Measurements from ENCODE around the gene ABCB11. TPM values are rescaled to one million over a fixed set of nuclear protein-coding genes. Genes with fewer than 3 reads are reported as not detected.

Gene ABCB11
- total RNA-seq, 1 experiment from 2014 or later = 0.12 TPM

DNA sequence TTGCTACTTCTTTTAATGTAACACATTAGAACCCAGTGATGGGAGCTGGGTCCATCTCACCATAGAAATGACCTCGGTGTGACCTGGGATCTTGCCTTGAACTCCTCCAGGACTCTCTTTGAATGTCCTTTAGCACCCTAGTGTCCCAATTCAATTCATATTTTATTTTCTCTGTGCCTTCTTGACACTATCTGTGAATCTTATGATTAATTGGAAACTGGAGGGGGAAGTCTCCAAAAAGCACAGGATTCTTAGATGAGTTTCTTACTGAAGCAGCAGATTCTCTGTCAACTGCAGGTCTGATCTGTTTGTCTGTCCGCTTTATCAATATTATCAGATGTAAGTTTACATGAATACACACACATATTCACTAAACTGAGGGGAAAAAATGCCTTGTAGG lies 38.7 kb upstream of the ABCB11 start (continued):
- TF ChIP-seq, protein P1, sequence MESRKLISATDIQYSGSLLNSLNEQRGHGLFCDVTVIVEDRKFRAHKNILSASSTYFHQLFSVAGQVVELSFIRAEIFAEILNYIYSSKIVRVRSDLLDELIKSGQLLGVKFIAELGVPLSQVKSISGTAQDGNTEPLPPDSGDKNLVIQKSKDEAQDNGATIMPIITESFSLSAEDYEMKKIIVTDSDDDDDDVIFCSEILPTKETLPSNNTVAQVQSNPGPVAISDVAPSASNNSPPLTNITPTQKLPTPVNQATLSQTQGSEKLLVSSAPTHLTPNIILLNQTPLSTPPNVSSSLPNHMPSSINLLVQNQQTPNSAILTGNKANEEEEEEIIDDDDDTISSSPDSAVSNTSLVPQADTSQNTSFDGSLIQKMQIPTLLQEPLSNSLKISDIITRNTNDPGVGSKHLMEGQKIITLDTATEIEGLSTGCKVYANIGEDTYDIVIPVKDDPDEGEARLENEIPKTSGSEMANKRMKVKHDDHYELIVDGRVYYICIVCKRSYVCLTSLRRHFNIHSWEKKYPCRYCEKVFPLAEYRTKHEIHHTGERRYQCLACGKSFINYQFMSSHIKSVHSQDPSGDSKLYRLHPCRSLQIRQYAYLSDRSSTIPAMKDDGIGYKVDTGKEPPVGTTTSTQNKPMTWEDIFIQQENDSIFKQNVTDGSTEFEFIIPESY (IDR thresholded peaks at IDR 0.05; ENCODE audit: extremely low read depth, insufficient replicate concordance, low read length) = no peak

DNA sequence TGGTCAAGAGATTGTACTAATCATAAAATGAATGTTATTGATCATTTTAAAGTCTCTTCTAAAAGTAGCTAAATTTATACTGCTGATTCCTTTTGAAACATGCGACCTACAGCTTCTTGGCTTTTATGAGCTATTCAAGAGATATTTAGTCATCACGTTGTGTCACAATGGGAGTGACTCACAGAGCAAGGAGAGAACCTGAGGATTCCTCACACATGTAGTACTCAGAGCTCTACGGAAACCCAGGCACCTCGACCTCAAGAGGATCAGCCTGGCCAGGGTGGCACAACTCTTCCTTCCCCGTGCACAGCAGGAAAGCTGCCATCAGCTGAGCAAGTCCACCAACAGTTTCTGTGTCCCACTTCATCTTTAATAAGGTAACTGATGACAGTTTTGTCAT lies 38.2 kb upstream of the ABCB11 start, which contains the start of gene DHRS9:
TSS of gene DHRS9 (plus strand) at position 223 of the 400 bp plus-strand sequence. CDS start 12,019 bp downstream, outside the sequence.
- ChIA-PET POLR2A (interaction anchor here (1.0 kb wide), 1 partner anchor 9 kb away, joined by 3 read pairs; no protein-coding TSS in a partner anchor), CTCF (no interaction called here), RAD21 (ENCODE audit: low non-redundant PET in 1 of 2, low total read pairs in 2 of 2, uncharacterized antibody in 2 of 2, unreplicated experiment in 2 of 2) (no interaction called here)
- Histone ChIP-seq H4K20me1 (ENCODE audit: insufficient read depth) (no peaks in the 10 kb centered on the region), H3K36me3 (ENCODE audit: control insufficient read depth in 1 of 2, insufficient read depth in 2 of 2, low read length in 2 of 2) (no peaks in the 10 kb centered on the region), H3K79me2 (ENCODE audit: insufficient read depth, low read length) (no peaks in the 10 kb centered on the region), H3K9me3 (ENCODE audit: control insufficient read depth in 1 of 2, insufficient read depth in 1 of 2, low read depth in 1 of 2, low read length in 2 of 2) (no peaks in the 10 kb centered on the region), H3K4me2 (ENCODE audit: low read length) (peak within 1 kb of the TSS; percentile 56), H3K27me3 (ENCODE audit: insufficient read depth, low read length) (no peaks in the 10 kb centered on the region), H3K27ac (ENCODE audit: low read depth, low read length) (no peak within 1 kb of the TSS), H3K9me2 (ENCODE audit: insufficient read depth) (no peaks in the 10 kb centered on the region), H3K4me3 (replicated peaks in 1 of 2; ENCODE audit: low read depth in 1 of 2, low read length in 2 of 2) (no peak within 1 kb of the TSS), H3K9ac (ENCODE audit: low read length) (no peak within 1 kb of the TSS), H3K4me1 (ENCODE audit: control insufficient read depth in 1 of 2, insufficient read depth in 2 of 2, low read length in 2 of 2) (peaks cover 3 to 17% of the 10 kb centered on the region in 2 experiments; a peak in 3 of 4 replicates), H2AFZ (ENCODE audit: low read depth, low read length, poor library complexity, severe bottlenecking) (peak within 1 kb of the TSS; percentile 78)
- intact Hi-C loops (cut with micrococcal nuclease) = no loop called here
- DNase-seq (ENCODE audit: low read depth, low spot score) (peak; percentile 79), ATAC-seq (peak; percentile 96)
- BruUV-seq (replicated peaks) = no TSS peak
- TF ChIP-seq RAD21 (IDR thresholded peaks at IDR 0.05; ENCODE audit: low read depth) = no peak
- TF ChIP-seq MAX (IDR thresholded peaks at IDR 0.05) = peak; percentile 72
- TF ChIP-seq TCF7L2 (IDR thresholded peaks at IDR 0.05; ENCODE audit: borderline replicate concordance, extremely low read depth, insufficient read depth, insufficient read length) = no peak
- TF ChIP-seq SRF (IDR thresholded peaks at IDR 0.05; ENCODE audit: low read depth) = 0 out of 2 replicates have a peak, but pooled peaks have one; percentile 4
- TF ChIP-seq CBX3 (IDR thresholded peaks at IDR 0.05; ENCODE audit: low read depth) = 0 out of 2 replicates have a peak, but pooled peaks have one; percentile 68
- peak; percentile 90 for TF ChIP-seq FOSL1 (IDR thresholded peaks at IDR 0.05; ENCODE audit: low read depth)
- TF ChIP-seq CEBPB (IDR thresholded peaks at IDR 0.05; ENCODE audit: low read depth) = peak; percentile 94
- TF ChIP-seq, protein P2, sequence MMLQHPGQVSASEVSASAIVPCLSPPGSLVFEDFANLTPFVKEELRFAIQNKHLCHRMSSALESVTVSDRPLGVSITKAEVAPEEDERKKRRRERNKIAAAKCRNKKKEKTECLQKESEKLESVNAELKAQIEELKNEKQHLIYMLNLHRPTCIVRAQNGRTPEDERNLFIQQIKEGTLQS (IDR thresholded peaks at IDR 0.05) = 0 out of 2 replicates have a peak, but pooled peaks have one; percentile 17
- peak; percentile 77 for TF ChIP-seq SP1 (IDR thresholded peaks at IDR 0.05; ENCODE audit: low read depth)
- TF ChIP-seq JUND (IDR thresholded peaks at IDR 0.05) = peak; percentile 90
- no peak for TF ChIP-seq ZNF274 (IDR thresholded peaks at IDR 0.05; ENCODE audit: low read depth, low read length)
- no peak for TF ChIP-seq SIN3A (IDR thresholded peaks at IDR 0.05; ENCODE audit: low read depth)
- TF ChIP-seq POLR2A (IDR thresholded peaks at IDR 0.05; ENCODE audit: borderline replicate concordance, extremely low read depth, insufficient read depth, insufficient read length) = no peak

Measured in HCT116 (cell line).